HG03432 (cell line): ENCODE results near the gene TMEM176B.

ENCODE experiments used
- ATAC-seq: cut with Tn5 transposase; IDR thresholded peaks from one replicate; pipeline ENCODE4 v1.9.1; 2021; ENCODE audit warnings: mild to moderate bottlenecking, moderate library complexity; ENCODE audit not compliant: unreplicated experiment

Gene TMEM176B

DNA sequence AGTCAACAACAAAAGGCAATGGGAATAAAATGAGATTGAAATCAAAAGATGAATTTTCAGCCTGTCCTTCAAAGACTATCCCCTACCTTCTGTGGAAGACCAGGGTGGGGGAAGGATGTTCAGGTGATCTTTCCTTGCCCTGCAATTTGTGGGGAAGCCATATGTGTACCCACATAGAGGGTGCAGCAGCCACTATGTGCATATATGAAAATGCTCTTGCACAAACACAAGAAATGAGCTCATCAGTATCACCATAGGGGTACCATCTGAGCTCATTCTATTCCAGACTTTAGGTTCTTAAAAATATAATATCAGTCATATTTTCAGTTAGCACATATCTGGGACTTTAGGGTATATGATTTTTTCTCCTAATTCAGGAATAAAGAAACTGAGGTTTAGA is 45.2 kb downstream of the TMEM176B start:
- no peak for ATAC-seq

DNA sequence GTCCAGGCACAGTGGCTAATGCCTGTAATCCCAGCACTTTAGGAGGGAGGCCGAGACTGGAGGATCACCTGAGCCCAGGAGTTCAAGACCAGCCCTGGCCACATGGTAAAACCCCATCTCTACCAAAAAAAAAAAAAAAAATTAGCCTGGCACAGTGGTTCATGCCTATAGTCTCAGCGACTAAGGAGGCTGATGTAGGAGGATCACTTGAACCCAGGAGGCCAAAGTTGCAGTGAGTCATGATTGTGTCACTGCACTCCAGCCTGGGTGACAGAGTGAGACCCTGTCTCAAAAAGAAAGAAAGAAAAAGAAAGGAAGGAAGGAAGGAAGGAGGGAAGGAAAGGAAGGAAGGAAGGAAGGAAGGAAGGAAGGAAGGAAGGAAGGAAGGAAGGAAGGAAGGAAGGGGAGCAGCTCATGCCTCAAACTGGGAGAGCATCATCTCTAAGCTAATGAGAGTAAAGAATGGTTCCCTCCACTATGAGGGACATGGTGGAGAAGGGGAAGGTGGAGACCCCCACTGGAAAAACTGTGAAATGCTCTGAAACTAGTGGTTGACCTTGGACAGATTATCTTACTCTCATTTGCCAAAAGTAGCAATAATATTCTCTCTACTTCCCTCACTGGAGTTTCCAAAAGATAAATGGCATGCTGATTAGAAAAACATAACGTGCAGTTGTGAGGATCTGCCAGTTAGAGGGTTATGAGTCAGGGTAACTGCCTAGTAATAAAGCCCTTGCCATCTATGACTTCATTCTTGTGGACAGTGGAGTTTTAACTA is 46.1 kb downstream of the TMEM176B start:
- peak; percentile 43 for ATAC-seq

DNA sequence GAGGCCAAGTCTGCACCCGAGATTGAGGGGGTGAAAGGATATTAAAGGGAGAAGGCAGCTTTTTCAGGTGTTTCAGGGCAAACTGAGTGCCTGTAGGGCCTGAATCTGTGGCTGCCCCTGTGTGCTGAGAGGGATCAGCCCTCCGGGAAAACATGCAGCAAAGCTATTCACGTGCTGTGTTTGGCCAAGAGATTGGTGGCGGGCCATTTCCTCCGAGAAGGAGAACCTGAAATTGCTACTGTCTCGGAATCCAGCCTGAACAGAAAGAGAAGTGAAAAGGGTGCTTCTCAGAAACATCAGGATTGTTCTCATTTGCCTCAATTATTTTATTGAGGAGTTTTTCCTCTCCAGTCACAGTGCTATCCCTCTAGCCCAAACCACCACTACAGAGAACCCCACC is 46.9 kb downstream of the TMEM176B start:
- no peak for ATAC-seq

DNA sequence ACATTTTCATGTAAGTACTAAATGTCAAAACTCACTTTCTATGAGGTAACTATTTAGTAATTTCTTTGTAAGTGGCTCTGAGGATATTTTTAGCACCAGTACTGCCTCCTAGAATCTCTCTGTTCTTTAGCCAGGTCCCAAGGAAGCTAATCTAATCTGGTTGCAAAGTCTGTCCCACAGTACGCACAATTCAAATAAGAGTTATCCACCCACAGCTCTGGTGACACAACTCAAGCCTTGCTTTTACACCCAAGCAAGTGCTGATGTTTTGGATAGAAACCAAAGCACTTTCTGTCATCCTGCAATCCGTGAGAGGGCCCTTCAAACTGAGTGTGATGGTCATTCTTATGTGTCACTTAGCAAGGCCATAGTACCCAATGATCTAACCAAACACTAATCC is 48.5 kb downstream of the TMEM176B start:
- no peak for ATAC-seq

DNA sequence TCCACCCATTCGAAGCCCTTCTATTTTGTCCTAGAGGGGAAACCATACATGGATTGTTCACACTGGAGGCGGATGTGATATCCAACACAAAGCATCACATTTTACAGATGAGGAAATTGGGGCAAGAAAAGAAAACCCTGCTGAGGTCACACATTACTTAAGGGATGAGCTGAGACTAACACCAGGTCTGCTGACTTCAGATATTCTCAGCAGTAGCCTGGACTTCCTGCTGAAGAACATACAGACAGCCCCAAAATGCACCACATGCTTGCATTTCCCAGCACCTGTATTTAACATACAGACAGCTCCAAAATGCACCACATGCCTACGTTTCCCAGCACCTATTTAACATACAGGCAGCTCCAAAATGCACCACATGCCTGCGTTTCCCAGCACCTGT is 51.8 kb downstream of the TMEM176B start:
- no peak for ATAC-seq

DNA sequence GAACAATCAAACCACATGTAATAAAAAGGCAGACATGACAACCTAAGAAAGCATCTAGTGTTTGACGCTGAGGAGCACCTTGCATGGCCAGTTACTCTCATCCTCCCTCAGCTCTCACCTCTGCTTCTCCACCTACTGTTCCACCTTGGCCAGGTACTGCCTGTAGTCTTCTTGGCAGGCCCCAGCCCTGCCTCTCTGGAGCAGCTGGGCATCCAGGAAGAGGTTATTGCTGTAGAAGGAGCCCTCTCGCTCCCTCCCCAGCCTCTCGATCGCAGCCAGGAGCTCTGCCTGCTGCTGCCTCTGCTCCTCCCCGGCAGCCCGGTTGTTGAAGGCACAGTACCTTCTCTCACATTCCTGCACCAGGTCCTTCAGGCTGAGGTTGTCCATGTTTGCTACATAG is 53.2 kb downstream of the TMEM176B start:
- no peak for ATAC-seq

DNA sequence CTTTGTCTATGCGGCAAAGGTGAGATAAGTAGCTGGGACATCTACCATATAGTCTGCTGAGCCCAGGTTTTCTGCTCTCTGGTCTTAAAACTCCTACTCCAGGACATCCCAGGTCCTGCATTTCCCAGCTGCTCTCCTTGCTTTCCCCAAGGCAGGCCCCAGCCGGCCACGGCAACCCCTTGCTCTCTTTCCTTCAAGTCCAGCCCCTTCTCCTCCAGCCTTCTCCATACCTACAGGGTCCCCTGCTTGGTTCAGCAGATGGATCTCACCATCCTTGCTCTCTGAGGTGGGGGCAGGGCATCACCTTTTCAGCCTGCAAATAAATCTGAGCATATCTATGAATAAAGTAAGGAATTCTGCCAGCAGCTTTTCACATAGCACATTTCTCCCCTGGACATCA is 54.3 kb downstream of the TMEM176B start:
- no peak for ATAC-seq

DNA sequence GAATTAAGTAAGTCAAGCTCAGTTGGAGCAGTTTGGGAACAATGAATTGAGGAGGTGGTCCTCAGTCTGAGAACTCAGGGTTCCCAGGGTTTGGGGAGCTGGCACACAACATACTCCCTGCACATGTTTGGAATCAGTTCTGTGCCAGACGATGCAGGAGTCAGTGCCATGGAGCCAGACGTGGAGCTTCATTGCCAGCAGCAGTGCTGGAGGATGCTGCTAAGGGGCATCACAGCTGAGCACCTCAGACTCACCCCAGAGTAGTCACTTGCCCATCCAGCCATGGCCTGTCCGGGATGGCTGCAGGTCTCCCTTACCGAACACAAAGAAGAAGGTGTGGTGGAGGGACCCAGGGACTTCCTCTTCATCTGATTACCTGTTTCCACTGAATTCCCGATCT is 55.1 kb downstream of the TMEM176B start:
- ATAC-seq: no peak

DNA sequence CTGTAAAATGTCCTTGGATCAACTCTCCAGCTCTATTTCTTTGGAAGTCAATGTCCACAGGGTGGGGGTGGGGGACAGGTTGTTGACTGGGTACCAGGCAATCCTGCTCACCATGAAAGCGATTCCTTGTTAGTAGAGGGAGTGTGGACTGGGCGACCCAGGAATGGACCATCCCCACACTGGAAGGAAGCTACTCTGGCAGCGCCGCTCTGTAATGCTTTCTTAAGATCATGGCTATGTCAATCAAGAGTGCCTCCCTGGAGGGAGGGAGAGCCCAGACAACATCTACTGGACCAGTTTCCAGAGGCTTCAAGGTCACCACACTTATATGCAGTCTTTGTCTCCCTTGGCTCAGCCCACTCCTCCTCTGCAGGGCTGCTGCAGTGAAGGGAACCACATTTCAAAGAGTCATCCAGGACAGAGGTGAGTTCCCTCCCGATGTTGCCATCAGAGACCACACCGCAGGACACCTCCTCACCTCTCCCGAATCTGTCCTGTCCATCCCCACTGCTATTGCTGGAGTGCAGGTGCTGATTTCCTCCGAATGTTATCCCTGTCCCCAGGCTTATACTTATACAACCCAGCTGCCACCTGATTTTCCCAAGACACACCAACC is 56.0 kb downstream of the TMEM176B start:
- ATAC-seq: no peak

DNA sequence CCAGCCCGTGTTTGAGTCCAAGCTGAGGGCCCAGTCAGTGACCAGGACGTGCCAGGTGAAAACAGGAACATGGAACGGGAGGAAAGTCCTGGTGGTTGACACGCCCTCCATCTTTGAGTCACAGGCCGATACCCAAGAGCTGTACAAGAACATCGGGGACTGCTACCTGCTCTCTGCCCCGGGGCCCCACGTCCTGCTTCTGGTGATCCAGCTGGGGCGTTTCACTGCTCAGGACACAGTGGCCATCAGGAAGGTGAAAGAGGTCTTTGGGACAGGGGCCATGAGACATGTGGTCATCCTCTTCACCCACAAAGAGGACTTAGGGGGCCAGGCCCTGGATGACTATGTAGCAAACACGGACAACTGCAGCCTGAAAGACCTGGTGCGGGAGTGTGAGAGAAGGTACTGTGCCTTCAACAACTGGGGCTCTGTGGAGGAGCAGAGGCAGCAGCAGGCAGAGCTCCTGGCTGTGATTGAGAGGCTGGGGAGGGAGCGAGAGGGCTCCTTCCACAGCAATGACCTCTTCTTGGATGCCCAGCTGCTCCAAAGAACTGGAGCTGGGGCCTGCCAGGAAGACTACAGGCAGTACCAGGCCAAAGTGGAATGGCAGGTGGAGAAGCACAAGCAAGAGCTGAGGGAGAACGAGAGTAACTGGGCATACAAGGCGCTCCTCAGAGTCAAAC is 57.7 kb downstream of the TMEM176B start:
- ATAC-seq: no peak
